H9 (cell line): ENCODE data around the gene TMOD3. TPM values are rescaled to one million over a fixed set of nuclear protein-coding genes. Genes with fewer than 3 reads are reported as not detected.
A peak's percentile ranks its signal among the peaks of the same experiment; 100 is the strongest.

Source experiments
- DNase-seq: peaks from one replicate; pipeline ENCODE4 v3.0.0-alpha.2; 2017
- H2AFZ ChIP-seq: one replicate; pipeline ENCODE4 v1.6.1; 2013; ENCODE audit warnings: mild to moderate bottlenecking, low read length, control low read depth, moderate library complexity
- H2AK5ac ChIP-seq: 2 replicates; pipeline ENCODE4 v1.6.1; 2013; ENCODE audit warnings: low read length, control low read depth, mixed read lengths; ENCODE audit not compliant: insufficient read length
- H2BK120ac ChIP-seq: one replicate; pipeline ENCODE4 v1.6.1; 2013; ENCODE audit warnings: low read depth, mild to moderate bottlenecking, low read length, control low read depth, inconsistent platforms; ENCODE audit not compliant: poor library complexity, severe bottlenecking
- H2BK12ac ChIP-seq: 2 replicates; pipeline ENCODE4 v1.6.1; 2013; ENCODE audit warnings: low read length, control low read depth, mixed read lengths, low read depth; ENCODE audit not compliant: insufficient read length
- H2BK15ac ChIP-seq: 2 replicates; pipeline ENCODE4 v1.6.1; 2013; ENCODE audit warnings: low read depth, low read length, control low read depth
- H2BK20ac ChIP-seq: one replicate; pipeline ENCODE4 v1.6.1; 2013; ENCODE audit warnings: low read depth, mild to moderate bottlenecking, low read length, control low read depth, inconsistent platforms; ENCODE audit not compliant: poor library complexity, severe bottlenecking
- H2BK5ac ChIP-seq: 2 replicates; pipeline ENCODE4 v1.6.1; 2013; ENCODE audit warnings: low read length, control low read depth, mixed read lengths; ENCODE audit not compliant: insufficient read length
- H3K14ac ChIP-seq: 2 replicates; pipeline ENCODE4 v1.6.1; 2013; ENCODE audit warnings: low read length, control low read depth; ENCODE audit not compliant: insufficient read depth
- H3K18ac ChIP-seq: 2 replicates; pipeline ENCODE4 v1.6.1; 2013; ENCODE audit warnings: low read depth, mild to moderate bottlenecking, mixed read lengths, low read length, control low read depth; ENCODE audit not compliant: insufficient read length
- H3K23ac ChIP-seq: 2 replicates; pipeline ENCODE4 v1.6.1; 2013; ENCODE audit warnings: low read length, control low read depth, mixed read lengths, low read depth; ENCODE audit not compliant: insufficient read length
- H3K23me2 ChIP-seq: 2 replicates; pipeline ENCODE4 v1.6.1; 2013; ENCODE audit warnings: low read depth, mild to moderate bottlenecking, mixed read lengths, low read length, control low read depth; ENCODE audit not compliant: insufficient read length, poor library complexity, severe bottlenecking
- H3K27ac ChIP-seq: 2 replicates; pipeline ENCODE4 v1.5.1; 2013; ENCODE audit warnings: low read length, control low read depth, mixed read lengths, low read depth; ENCODE audit not compliant: insufficient read length
- H3K27me3 ChIP-seq: 2 replicates; pipeline ENCODE4 v1.6.1; 2013; ENCODE audit warnings: low read length, control low read depth, inconsistent platforms; ENCODE audit not compliant: insufficient read depth
- H3K4ac ChIP-seq: 2 replicates; pipeline ENCODE4 v1.6.1; 2013; ENCODE audit warnings: low read depth, mild to moderate bottlenecking, control low read depth, inconsistent platforms, low read length, moderate library complexity
- H3K4me1 ChIP-seq: 2 replicates; pipeline ENCODE4 v1.6.1; 2013; ENCODE audit warnings: low read length, control low read depth, inconsistent platforms; ENCODE audit not compliant: insufficient read depth
- H3K4me2 ChIP-seq: 2 replicates; pipeline ENCODE4 v1.6.1; 2013; ENCODE audit warnings: low read length, control low read depth, mixed read lengths; ENCODE audit not compliant: insufficient read length, insufficient read depth
- H3K56ac ChIP-seq: 2 replicates; pipeline ENCODE4 v1.6.1; 2013; ENCODE audit warnings: low read depth, mild to moderate bottlenecking, mixed read lengths, low read length, control low read depth; ENCODE audit not compliant: insufficient read length
- H3K79me1 ChIP-seq: 2 replicates; pipeline ENCODE4 v1.6.1; 2013; ENCODE audit warnings: low read depth, mild to moderate bottlenecking, moderate library complexity, low read length, control low read depth, inconsistent platforms; ENCODE audit not compliant: insufficient read depth, poor library complexity, severe bottlenecking
- H3K79me2 ChIP-seq: 2 replicates; pipeline ENCODE4 v1.6.1; 2013; ENCODE audit warnings: low read length, control low read depth, inconsistent platforms; ENCODE audit not compliant: insufficient read depth
- H3K9ac ChIP-seq: 2 replicates; pipeline ENCODE4 v1.6.1; 2013; ENCODE audit warnings: low read length, control low read depth, mixed read lengths; ENCODE audit not compliant: insufficient read length; ENCODE audit errors: extremely low read depth
- H3K9me3 ChIP-seq: one replicate; pipeline ENCODE4 v1.6.1; 2013; ENCODE audit warnings: low read depth, low read length, inconsistent platforms; ENCODE audit not compliant: control insufficient read depth
- H3T11ph ChIP-seq: one replicate; pipeline ENCODE4 v1.6.1; 2013; ENCODE audit warnings: mild to moderate bottlenecking, low read length, control low read depth, inconsistent platforms
- H4K20me1 ChIP-seq: one replicate; pipeline ENCODE4 v1.6.1; 2013; ENCODE audit not compliant: control insufficient read depth, insufficient read length, insufficient read depth
- H4K5ac ChIP-seq: 2 replicates; pipeline ENCODE4 v1.6.1; 2013; ENCODE audit warnings: low read depth, mild to moderate bottlenecking, mixed read lengths, low read length, control low read depth; ENCODE audit not compliant: insufficient read length
- H4K8ac ChIP-seq: replicated peaks from 2 replicates; pipeline ENCODE4 v1.6.1; 2013; ENCODE audit warnings: low read length, control low read depth, mixed read lengths, low read depth; ENCODE audit not compliant: insufficient read length
- H4K91ac ChIP-seq: 2 replicates; pipeline ENCODE4 v1.6.1; 2013; ENCODE audit warnings: low read depth, mild to moderate bottlenecking, moderate library complexity, mixed read lengths, low read length, control low read depth; ENCODE audit not compliant: insufficient read length
- H3K27ac Mint-ChIP-seq, 3 experiments: 2 replicates in 2 of 3; 3 replicates in 1 of 3; pipeline ENCODE4 v1.8.0; 2020 to 2021; ENCODE audit warnings: mixed read lengths in 3 of 3, mild to moderate bottlenecking in 1 of 3, moderate library complexity in 1 of 3
- H3K27me3 Mint-ChIP-seq: 2 replicates; pipeline ENCODE4 v1.8.0; 2021; ENCODE audit warnings: low read depth, mild to moderate bottlenecking, moderate library complexity, mixed read lengths
- H3K36me3 Mint-ChIP-seq, 3 experiments: 2 replicates in 2 of 3; 3 replicates in 1 of 3; pipeline ENCODE4 v1.8.0; 2020 to 2021; ENCODE audit warnings: low read depth in 3 of 3, mixed read lengths in 3 of 3; ENCODE audit not compliant: insufficient read depth in 1 of 3
- H3K4me1 Mint-ChIP-seq, 2 experiments: 2 replicates each; pipeline ENCODE4 v1.8.0; 2020; ENCODE audit warnings: mixed read lengths in 2 of 2
- H3K4me3 Mint-ChIP-seq, 2 experiments: 2 replicates in 1 of 2; 3 replicates in 1 of 2; pipeline ENCODE4 v1.8.0; 2020 to 2021; ENCODE audit warnings: mild to moderate bottlenecking in 2 of 2, mixed read lengths in 2 of 2, moderate library complexity in 1 of 2
- H3K9me3 Mint-ChIP-seq, 2 experiments: 2 replicates in 1 of 2; 3 replicates in 1 of 2; pipeline ENCODE4 v1.8.0; 2020; ENCODE audit warnings: mild to moderate bottlenecking in 2 of 2, mixed read lengths in 2 of 2, moderate library complexity in 1 of 2
- WGBS: extraction: QIAGEN DNeasy Blood & Tissue Kit; methylation state at CpG from one replicate; pipeline ENCODE4 v1.1.7; 2013; ENCODE audit warnings: missing lambda C conversion rate, low lambda C conversion rate, mixed read lengths; ENCODE audit not compliant: insufficient read length; ENCODE audit errors: extremely low coverage; 5-methylcytosine and 5-hydroxymethylcytosine counted together
- total RNA-seq: library from RNA; stranded (reverse); gene quantifications from 2 replicates; pipeline ENCODE4 v1.2.1, GENCODE V29; 2021
- TF ChIP-seq, protein P1 (sequence below): fragments of 200-600 bp; sonication (generic); conservative IDR thresholded peaks from 3 replicates; pipeline ENCODE4 v1.8.0; 2021; ENCODE audit warnings: antibody characterized with exemption, mild to moderate bottlenecking

The TMOD3 gene
- total RNA-seq, 1 experiment from 2014 or later: 24.7 TPM

GRCh38 chr15:51874751-51875644, 45.5 kb downstream of the TMOD3 start:
- no peaks in the 10 kb centered on the region for H3K27me3 Mint-ChIP-seq
- Histone ChIP-seq H2BK15ac (no peak overlapping the region), H3K79me1 (no peaks in the 10 kb centered on the region), H2AK5ac (no peak overlapping the region), H3K79me2 (no peaks in the 10 kb centered on the region), H3K4me2 (no peak overlapping the region), H3K27ac (no peak overlapping the region), H3K4me1 (0 out of 2 replicates have a peak, but pooled peaks cover 3% of the 10 kb centered on the region), H4K20me1 (no peaks in the 10 kb centered on the region), H2BK5ac (no peak overlapping the region), H3K23ac (no peak overlapping the region), H3K56ac (no peak overlapping the region), H2BK120ac (no peak overlapping the region), H3K9ac (no peak overlapping the region), H3K4ac (no peak overlapping the region), H2BK12ac (no peak overlapping the region), H4K5ac (no peak overlapping the region), H2BK20ac (no peak overlapping the region), H3K9me3 (no peaks in the 10 kb centered on the region), H4K8ac (no peak overlapping the region), H4K91ac (no peak overlapping the region), H3T11ph (no peak overlapping the region), H3K23me2 (no peaks in the 10 kb centered on the region), H3K18ac (no peak overlapping the region), H2AFZ (no peak overlapping the region), H3K14ac (no peak overlapping the region), H3K27me3 (no peaks in the 10 kb centered on the region)
- WGBS: no CpG with 5 or more reads among the region's 8 CpGs
- TF ChIP-seq, protein P1, sequence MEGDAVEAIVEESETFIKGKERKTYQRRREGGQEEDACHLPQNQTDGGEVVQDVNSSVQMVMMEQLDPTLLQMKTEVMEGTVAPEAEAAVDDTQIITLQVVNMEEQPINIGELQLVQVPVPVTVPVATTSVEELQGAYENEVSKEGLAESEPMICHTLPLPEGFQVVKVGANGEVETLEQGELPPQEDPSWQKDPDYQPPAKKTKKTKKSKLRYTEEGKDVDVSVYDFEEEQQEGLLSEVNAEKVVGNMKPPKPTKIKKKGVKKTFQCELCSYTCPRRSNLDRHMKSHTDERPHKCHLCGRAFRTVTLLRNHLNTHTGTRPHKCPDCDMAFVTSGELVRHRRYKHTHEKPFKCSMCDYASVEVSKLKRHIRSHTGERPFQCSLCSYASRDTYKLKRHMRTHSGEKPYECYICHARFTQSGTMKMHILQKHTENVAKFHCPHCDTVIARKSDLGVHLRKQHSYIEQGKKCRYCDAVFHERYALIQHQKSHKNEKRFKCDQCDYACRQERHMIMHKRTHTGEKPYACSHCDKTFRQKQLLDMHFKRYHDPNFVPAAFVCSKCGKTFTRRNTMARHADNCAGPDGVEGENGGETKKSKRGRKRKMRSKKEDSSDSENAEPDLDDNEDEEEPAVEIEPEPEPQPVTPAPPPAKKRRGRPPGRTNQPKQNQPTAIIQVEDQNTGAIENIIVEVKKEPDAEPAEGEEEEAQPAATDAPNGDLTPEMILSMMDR: no peak
- no peak for DNase-seq
- no peak overlapping the region for H3K4me3 Mint-ChIP-seq
- peaks cover 13 to 23% (median 18%) of the 10 kb centered on the region in 3 experiments for H3K36me3 Mint-ChIP-seq
- H3K9me3 Mint-ChIP-seq: no peaks in the 10 kb centered on the region
- H3K27ac Mint-ChIP-seq: peak overlapping the region; percentile 13 to 67 (median 46); a peak in 5 of 7 replicates
- H3K4me1 Mint-ChIP-seq: peaks cover 10 to 11% of the 10 kb centered on the region in 2 experiments
